ELR (cell line): ENCODE data around the gene NUTF2.
A peak's percentile ranks its signal among the peaks of the same experiment; 100 is the strongest.
"Not testable (repeated sequence)": the region's sequence is repeated elsewhere in the genome, so short reads cannot be mapped to it uniquely, and the experiment has no call there.

Experiments used
- DNase-seq: peaks from one replicate; pipeline ENCODE4 v3.0.0-alpha.2; 2015; ENCODE audit warnings: low read depth

NUTF2 gene

GRCh38 chr16:67846320-67847063 lies at the start of gene NUTF2:
TSS of gene NUTF2 (plus strand) at chr16:67846933. CDS start at chr16:67865131, 18,198 bp downstream.
- peak; percentile 96 for DNase-seq

DNA sequence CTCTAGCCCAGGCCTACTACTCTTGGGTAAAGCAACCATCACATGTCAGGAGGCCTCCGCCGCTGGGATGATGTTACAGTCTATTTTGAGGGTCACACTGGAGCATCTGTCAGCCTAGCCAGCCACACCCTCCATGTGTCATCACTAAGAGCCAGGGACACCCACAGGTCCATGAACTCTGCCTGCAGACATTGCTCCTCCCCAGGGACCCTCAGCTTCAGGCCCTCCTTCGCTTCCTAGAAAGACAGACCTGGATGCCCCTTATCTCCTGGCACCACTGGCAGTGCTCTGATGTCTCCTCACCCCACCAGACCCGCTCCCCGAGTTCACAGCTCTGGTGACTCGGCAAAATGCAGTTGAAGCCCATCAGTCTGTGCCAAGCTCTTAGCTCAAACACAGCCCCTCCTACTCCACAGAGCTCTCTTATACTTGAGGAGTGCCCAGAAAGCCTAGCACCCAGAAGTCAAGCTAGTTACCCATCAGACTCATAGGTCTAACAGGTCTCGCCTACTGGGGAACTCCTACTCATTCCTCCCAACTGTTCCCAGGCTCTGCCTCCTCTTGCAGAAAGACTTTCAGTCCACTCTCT lies 46.3 kb upstream of the NUTF2 start:
- DNase-seq, result no peak

GRCh38 chr16:67801241-67801640 lies 45.5 kb upstream of the NUTF2 start:
- DNase-seq, result no peak

DNA sequence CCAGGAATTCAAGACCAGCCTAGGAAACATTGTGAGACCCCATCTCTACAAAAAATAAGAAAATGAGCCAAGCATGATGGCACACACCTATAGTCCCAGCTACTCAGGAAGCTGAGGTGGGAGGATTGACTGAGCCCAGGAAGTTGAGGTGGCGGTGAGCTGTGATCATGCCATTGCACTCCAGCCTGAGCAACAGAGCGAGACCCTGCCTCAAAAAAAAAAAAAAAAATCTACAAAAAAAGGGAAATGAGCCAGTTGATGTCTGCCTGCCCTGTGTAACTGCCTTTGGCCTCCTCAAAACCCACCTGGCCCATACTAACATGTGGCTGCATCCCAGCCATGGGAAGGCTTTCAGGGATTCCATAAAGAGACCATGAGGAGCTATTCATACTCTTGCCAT lies 44.9 kb upstream of the NUTF2 start:
- no peak for DNase-seq

DNA sequence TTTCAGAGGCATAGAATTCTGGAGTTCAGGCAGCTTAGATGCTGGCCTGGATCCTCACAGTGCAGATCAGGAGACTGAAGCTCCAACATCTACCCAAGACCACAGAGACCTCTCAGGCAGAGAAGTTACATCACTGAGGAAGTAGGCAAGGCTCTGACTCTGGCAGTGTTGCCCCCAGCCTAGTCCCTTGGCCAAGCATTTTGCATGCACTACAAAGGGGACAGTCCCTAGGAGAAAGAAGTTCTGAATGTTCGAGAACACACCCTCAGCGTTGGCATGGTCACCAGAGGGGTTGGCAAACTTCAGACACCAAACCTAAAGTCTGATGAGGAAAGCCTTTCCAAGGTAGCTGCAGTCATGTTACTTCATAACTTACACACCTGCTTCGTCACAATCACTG lies 42.8 kb upstream of the NUTF2 start:
- DNase-seq, result no peak

GRCh38 chr16:67804853-67805542 lies 41.7 kb upstream of the NUTF2 start:
- no peak for DNase-seq

DNA sequence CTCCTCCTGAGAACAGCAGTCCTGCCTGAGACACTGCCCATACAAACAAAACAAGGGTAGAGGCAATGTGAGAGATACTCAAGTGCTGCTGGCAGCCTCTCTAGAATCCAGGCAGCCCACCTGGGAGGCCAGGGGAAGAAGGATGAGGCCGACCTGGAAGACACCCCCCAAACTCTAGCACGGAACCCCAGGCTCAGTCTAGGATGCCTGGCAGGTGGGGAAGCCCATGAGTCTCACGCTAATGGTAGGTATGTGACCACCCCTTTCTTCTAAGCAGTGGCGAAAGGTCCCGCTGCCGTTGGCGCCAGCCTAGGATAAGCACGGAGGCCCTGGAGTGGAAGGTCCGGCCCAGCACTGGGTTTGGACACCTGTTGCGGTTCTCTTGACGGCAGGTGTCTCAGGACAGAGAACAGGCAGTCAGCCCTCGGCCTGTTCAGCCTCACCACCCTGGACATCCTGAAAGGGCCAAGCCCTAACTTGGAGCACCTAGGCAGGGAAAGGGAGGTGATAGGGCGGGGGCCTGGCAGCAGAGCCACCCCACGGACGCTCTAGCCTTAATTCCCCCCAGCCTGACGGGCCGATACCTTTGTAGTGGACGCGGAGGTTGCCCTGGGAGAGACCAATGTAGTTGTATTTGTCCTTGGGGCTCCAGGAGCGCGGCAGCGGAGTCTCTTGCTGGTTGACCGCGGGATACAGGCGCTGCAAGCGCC lies 40.9 kb upstream of the NUTF2 start:
- no peak for DNase-seq

DNA sequence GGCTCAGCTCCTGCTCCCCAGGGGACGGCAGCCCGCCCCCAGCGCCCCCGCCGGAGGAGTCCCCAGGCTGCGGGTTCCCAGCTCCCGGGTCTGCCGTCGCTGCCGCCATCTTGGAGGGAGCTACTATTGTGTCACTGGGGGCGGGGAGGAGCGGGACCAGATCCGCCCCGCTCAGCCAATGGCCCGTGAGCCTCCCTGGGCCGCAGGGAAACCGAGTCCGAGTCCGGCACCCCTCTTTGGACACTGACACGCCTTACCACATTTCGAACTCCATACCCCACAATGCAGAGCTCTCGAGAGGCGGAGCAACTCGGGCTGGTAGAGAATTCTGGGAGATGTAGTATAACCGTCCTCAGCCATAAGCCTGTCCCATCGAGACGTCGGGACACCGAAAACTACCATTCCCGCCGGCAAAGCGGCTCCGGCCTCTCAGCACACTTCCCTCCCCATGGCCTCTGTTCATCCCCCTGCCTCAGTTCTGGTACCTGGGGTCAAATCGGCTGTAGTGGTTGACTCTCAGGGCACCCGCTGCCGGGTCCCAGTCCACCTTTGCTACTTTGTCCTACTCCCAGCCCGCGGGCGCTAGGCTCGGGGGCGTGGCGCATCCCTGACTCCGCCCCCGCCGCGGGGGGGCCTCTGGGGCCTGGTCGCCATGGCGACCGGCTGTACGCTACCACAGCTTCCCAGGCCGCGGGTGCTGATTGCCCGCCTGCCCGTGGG lies 40.1 kb upstream of the NUTF2 start, which contains the start of the genes RANBP10 and TSNAXIP1:
Gene RANBP10, minus strand, starts transcription at position 133 of the 720 bp plus-strand sequence. Its CDS starts 24 bp downstream, at position 109.
Gene TSNAXIP1, plus strand, starts transcription at position 462 of the 720 bp plus-strand sequence. CDS start 261 bp downstream, outside the sequence.
- DNase-seq, result peak; percentile 100

DNA sequence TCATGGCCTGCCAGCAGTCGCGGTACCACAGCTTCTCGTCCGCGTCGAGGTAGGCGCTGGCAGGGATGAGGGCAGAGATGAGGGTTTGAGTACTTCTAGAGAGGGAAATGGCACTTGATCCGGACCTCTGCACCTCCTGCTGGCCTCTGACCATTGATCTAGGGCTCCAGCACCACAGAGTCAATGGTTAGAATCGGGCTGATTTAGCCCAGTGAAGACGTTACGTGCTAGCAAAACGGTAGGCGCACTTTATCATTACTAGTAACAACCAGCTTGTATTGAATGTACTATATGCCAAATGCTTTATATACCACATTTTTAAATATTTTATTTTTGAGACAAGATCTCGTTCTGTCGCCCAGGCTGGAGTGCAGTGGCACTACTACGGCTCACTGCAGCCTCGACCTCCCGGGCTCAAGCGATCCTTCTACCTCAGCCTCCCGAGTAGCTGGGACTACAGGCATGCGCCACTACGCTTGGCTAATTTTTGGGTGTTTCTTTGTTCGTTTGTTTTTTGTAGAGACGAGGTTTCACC lies 39.5 kb upstream of the NUTF2 start:
- DNase-seq, result no peak

- no peak for DNase-seq
Observed at GRCh38 chr16:67811899-67812298, 34.8 kb upstream of the NUTF2 start.

DNA sequence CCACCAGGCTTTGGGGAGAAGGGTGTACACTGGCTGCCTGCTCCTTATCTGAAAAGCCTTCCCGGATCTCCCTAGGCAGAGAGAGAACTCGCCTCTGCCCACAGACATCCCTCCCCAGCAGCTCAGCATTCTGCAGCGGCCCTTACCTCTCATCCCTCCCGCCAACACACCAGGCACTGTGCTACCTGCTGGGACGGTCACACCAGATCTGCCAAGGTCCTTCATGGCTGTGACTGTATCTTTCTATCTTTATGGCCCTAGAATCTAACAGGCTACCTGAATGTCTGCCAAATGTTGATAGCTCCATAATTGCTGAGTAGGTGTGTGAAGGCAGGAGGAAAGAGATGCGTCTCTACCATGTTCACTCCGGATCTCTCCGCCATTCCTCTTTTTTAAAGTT lies 32.2 kb upstream of the NUTF2 start:
- no peak for DNase-seq

DNA sequence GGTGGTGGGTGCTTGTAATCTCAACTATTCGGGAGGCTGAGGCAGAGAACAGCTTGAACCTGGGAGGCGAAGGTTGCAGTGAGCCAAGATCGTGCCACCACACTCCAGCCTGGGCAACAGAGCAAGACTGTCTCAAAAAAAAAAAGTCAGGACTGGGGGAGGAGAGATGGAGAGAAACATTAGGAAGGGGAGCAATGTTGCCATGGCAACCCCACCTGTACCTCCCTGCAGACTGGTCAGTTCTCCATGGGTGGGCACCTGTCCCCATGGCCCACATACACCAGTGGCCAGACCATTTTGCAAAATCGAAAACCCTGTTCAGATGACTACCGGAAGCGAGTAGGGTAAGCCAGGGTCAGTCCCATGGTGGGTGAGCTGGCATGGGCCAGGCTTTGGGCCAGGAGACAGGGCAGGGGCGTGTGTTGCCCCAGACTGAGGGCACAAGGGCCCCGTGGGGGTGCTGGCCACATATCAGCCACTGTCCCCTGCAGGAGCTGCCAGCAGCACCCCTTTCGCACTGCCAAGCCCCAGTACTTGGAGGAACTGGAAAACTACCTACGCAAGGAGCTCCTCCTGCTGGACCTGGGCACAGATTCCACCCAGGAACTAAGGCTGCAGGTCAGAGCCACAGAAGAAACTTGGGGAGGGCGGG lies 26.0 kb upstream of the NUTF2 start:
- DNase-seq, result no peak

GRCh38 chr16:67822511-67822910 lies 24.2 kb upstream of the NUTF2 start:
- DNase-seq, result peak; percentile 72

- DNase-seq, result no peak
Observed at GRCh38 chr16:67825119-67825518, 21.6 kb upstream of the NUTF2 start.

DNA sequence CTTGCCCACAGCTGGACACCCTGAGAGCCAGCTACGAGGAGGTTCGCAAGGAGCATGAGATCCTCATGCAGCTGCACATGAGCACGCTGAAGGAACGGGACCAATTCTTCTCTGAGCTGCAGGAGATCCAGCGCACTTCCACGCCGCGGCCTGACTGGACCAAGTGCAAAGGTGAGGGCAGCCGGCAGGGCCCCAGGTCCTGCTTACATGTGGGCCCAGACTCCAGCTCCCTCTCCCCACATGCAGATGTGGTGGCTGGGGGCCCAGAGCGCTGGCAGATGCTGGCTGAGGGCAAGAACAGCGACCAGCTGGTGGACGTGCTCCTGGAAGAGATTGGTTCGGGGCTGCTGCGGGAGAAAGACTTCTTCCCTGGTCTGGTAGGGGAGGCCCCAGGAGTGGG lies 20.8 kb upstream of the NUTF2 start:
- DNase-seq, result no peak

- DNase-seq, result no peak
Observed at GRCh38 chr16:67828651-67829050, 18.1 kb upstream of the NUTF2 start.

GRCh38 chr16:67833030-67833414 lies 13.7 kb upstream of the NUTF2 start:
- DNase-seq, result peak; percentile 91

GRCh38 chr16:67833415-67834241 lies 13.1 kb upstream of the NUTF2 start:
- peak; percentile 95 for DNase-seq

DNA sequence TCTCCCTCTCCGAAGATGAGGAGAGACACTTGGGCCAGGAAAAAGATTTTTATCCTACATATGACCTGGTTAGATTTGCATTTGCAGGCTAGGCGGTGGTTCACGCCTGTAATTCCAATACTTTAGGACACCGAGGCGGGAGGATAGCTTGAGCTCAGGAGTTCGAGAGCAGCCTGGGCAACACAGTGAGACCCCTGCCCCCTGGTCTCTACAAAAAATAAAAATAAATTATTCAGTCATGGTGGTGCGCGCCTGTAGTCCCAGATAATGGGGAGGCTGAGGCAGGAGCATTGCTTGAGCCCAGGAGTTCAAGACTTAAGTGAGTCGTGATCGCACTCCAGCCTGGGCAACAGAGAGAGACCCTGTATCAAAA lies 12.5 kb upstream of the NUTF2 start:
- DNase-seq, result no peak

DNA sequence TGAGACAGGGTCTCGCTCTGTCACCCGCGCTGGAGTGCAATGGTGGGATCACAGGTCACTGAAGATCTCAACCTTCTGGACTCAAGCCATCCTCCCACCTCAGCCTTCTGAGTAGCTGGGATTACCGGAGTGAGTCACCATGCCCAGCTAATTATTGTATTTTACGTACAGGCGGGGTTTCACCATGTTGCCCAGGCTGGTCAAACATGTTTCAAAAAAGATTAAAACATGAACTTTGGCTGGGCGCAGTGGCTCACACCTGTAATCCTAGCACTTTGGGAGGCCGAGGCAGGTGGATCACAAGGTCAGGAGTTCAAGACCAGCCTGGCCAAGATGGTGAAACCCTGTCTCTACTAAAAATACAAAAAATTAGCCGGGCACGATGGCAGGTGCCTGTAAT lies 9.5 kb upstream of the NUTF2 start:
- DNase-seq, result not testable (repeated sequence)
